Activated gamma-delta T cell treated with anti-CD3 and anti-CD28 coated beads, Interleukin-2, amount 50 U/mL, for 16 hours (primary cell): Measurements from ENCODE around the gene SERPINB11.
"Not testable (repeated sequence)": the region's sequence is repeated elsewhere in the genome, so short reads cannot be mapped to it uniquely, and the experiment has no call there.

Experiments
- DNase-seq: peaks from one replicate; pipeline ENCODE4 v3.0.0-alpha.2; 2020; ENCODE audit warnings: low read depth

Gene SERPINB11

GRCh38 chr18:63702660-63703059, at the start of gene SERPINB11:
Gene SERPINB11, plus strand, starts transcription at chr18:63702960. Its CDS starts 7,234 bp downstream, at chr18:63710194.
- no peak for DNase-seq

GRCh38 chr18:63658920-63659319, 43.8 kb upstream of the SERPINB11 start:
- DNase-seq = not testable (repeated sequence)

- DNase-seq = not testable (repeated sequence)
Observed at GRCh38 chr18:63661750-63662149, 41.0 kb upstream of the SERPINB11 start, which contains the start of gene SERPINB3. Gene SERPINB3, minus strand, starts transcription at chr18:63661893. Its CDS starts 677 bp downstream, at chr18:63661216.

- DNase-seq = no peak
Observed at GRCh38 chr18:63664571-63664970, 38.2 kb upstream of the SERPINB11 start.

- no peak for DNase-seq
Observed at GRCh38 chr18:63676526-63677323, 26.0 kb upstream of the SERPINB11 start.

- DNase-seq = no peak
Observed at GRCh38 chr18:63677500-63678225, 25.1 kb upstream of the SERPINB11 start.

GRCh38 chr18:63679820-63680606, 22.7 kb upstream of the SERPINB11 start:
- no peak for DNase-seq

- DNase-seq = no peak
Observed at GRCh38 chr18:63681449-63682340, 21.1 kb upstream of the SERPINB11 start.

- no peak for DNase-seq
Observed at GRCh38 chr18:63683152-63683551, 19.6 kb upstream of the SERPINB11 start.

GRCh38 chr18:63683890-63684289, 18.9 kb upstream of the SERPINB11 start:
- no peak for DNase-seq

GRCh38 chr18:63684718-63685117, 18.0 kb upstream of the SERPINB11 start:
- no peak for DNase-seq

- DNase-seq = no peak
Observed at GRCh38 chr18:63686871-63687270, 15.9 kb upstream of the SERPINB11 start.

- DNase-seq = no peak
Observed at GRCh38 chr18:63689064-63689463, 13.7 kb upstream of the SERPINB11 start.

GRCh38 chr18:63697097-63697660, 5.6 kb upstream of the SERPINB11 start:
- DNase-seq = no peak

GRCh38 chr18:63700501-63700900, 2.3 kb upstream of the SERPINB11 start:
- no peak for DNase-seq

GRCh38 chr18:63701952-63702351, 808 bp upstream of the SERPINB11 start:
- no peak for DNase-seq

GRCh38 chr18:63705401-63705800, 2.6 kb downstream of the SERPINB11 start:
- DNase-seq = no peak

- no peak for DNase-seq
Observed at GRCh38 chr18:63707816-63708215, 5.1 kb downstream of the SERPINB11 start.

- no peak for DNase-seq
Observed at GRCh38 chr18:63708650-63709049, 5.9 kb downstream of the SERPINB11 start.

- DNase-seq = no peak
Observed at GRCh38 chr18:63725682-63726480, 23.1 kb downstream of the SERPINB11 start.
